ENCODE results near the gene KCNJ4. TPM values are rescaled to one million over a fixed set of nuclear protein-coding genes. Genes with fewer than 3 reads are reported as not detected.

KCNJ4 gene
- total RNA-seq, 1 experiment from 2014 or later: 0.92 TPM

DNA sequence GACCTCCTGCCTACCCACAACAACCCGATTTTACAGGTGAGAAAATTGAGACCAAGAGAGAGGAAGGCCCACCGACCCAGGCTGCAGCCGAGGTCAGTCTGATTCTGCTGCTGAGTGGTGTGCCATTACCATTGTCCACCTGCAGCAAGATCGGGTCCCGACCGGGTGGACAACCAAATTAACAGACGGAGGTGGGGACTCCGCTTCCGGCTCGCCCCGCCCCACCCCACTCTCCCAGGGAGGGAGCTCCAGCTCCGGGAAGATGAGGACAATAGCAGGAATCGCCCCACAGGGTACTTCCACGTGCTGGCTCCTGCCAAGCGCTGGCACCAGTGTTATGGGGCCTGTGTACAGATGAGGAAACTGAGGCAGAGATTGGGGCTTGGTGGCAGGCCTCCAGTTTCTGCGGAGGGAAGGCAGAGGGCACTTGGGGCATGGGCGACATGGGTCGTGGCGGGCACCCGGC is 12.5 kb upstream of the KCNJ4 start:
- Histone ChIP-seq H3K18ac (ENCODE audit: insufficient read length, low read depth, low read length) (no peak overlapping the region), H3K4ac (ENCODE audit: low read depth, low read length) (no peak overlapping the region), H3K9ac (ENCODE audit: extremely low read depth, insufficient read length, low read length) (no peak overlapping the region), H3K14ac (ENCODE audit: insufficient read depth, low read length) (no peak overlapping the region), H2BK5ac (ENCODE audit: insufficient read length, low read length) (no peak overlapping the region), H3T11ph (ENCODE audit: low read length) (no peak overlapping the region), H4K5ac (ENCODE audit: insufficient read length, low read depth, low read length) (no peak overlapping the region), H3K4me2 (ENCODE audit: insufficient read depth, insufficient read length, low read length) (peak overlapping the region; percentile 15), H3K4me1 (ENCODE audit: insufficient read depth, low read length) (no peaks in the 10 kb centered on the region), H3K9me3 (ENCODE audit: control insufficient read depth, low read depth, low read length) (no peaks in the 10 kb centered on the region), H3K23ac (ENCODE audit: insufficient read length, low read depth, low read length) (no peak overlapping the region), H2BK20ac (ENCODE audit: low read depth, low read length, poor library complexity, severe bottlenecking) (no peak overlapping the region), H2AFZ (ENCODE audit: low read length) (no peak overlapping the region), H4K8ac (replicated peaks; ENCODE audit: insufficient read length, low read depth, low read length) (no peak overlapping the region), H3K79me1 (ENCODE audit: insufficient read depth, low read depth, low read length, poor library complexity, severe bottlenecking) (no peaks in the 10 kb centered on the region), H3K27me3 (ENCODE audit: insufficient read depth, low read length) (no peaks in the 10 kb centered on the region; the same call in 1 of the 2 replicates), H3K23me2 (ENCODE audit: insufficient read length, low read depth, low read length, poor library complexity, severe bottlenecking) (peaks cover 9% of the 10 kb centered on the region), H2BK120ac (ENCODE audit: low read depth, low read length, poor library complexity, severe bottlenecking) (no peak overlapping the region), H4K91ac (ENCODE audit: insufficient read length, low read depth, low read length) (no peak overlapping the region), H3K56ac (ENCODE audit: insufficient read length, low read depth, low read length) (no peak overlapping the region), H2AK5ac (ENCODE audit: insufficient read length, low read length) (no peak overlapping the region), H3K27ac (ENCODE audit: insufficient read length, low read depth, low read length) (no peak overlapping the region), H2BK15ac (ENCODE audit: low read depth, low read length) (no peak overlapping the region), H2BK12ac (ENCODE audit: insufficient read length, low read depth, low read length) (no peak overlapping the region), H3K79me2 (ENCODE audit: insufficient read depth, low read length) (no peaks in the 10 kb centered on the region), H4K20me1 (ENCODE audit: control insufficient read depth, insufficient read depth, insufficient read length) (peaks cover 3% of the 10 kb centered on the region)
- DNase-seq: no peak
- H3K4me3 Mint-ChIP-seq: peak overlapping the region; percentile 69 to 80
- H3K4me1 Mint-ChIP-seq: peaks cover 22 to 37% of the 10 kb centered on the region in 2 experiments
- peaks cover 60% of the 10 kb centered on the region for H3K27me3 Mint-ChIP-seq (ENCODE audit: low read depth)
- TF ChIP-seq, protein P1, sequence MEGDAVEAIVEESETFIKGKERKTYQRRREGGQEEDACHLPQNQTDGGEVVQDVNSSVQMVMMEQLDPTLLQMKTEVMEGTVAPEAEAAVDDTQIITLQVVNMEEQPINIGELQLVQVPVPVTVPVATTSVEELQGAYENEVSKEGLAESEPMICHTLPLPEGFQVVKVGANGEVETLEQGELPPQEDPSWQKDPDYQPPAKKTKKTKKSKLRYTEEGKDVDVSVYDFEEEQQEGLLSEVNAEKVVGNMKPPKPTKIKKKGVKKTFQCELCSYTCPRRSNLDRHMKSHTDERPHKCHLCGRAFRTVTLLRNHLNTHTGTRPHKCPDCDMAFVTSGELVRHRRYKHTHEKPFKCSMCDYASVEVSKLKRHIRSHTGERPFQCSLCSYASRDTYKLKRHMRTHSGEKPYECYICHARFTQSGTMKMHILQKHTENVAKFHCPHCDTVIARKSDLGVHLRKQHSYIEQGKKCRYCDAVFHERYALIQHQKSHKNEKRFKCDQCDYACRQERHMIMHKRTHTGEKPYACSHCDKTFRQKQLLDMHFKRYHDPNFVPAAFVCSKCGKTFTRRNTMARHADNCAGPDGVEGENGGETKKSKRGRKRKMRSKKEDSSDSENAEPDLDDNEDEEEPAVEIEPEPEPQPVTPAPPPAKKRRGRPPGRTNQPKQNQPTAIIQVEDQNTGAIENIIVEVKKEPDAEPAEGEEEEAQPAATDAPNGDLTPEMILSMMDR (conservative IDR thresholded peaks at IDR 0.05): no peak
- H3K27ac Mint-ChIP-seq: no peak overlapping the region
- no peaks in the 10 kb centered on the region for H3K36me3 Mint-ChIP-seq (ENCODE audit: insufficient read depth in 1 of 3, low read depth in 3 of 3)
- no CpG with 5 or more reads among the region's 20 CpGs for WGBS (ENCODE audit: extremely low coverage, insufficient read length, low lambda C conversion rate)
- no peaks in the 10 kb centered on the region for H3K9me3 Mint-ChIP-seq

Measured in H9 (cell line).